ENCODE results near the gene SH2D4B. TPM values are rescaled to one million over a fixed set of nuclear protein-coding genes. Genes with fewer than 3 reads are reported as not detected.
A peak's percentile ranks its signal among the peaks of the same experiment; 100 is the strongest.

SH2D4B gene
- polyA plus RNA-seq, 3 donors from 2014 or later, result not detected

- Mint-ChIP-seq H3K27ac (no peak overlapping the region), H3K4me3 (no peak overlapping the region)
Measured at GRCh38 chr10:80582286-80582960, 44.7 kb downstream of the SH2D4B start.

DNA sequence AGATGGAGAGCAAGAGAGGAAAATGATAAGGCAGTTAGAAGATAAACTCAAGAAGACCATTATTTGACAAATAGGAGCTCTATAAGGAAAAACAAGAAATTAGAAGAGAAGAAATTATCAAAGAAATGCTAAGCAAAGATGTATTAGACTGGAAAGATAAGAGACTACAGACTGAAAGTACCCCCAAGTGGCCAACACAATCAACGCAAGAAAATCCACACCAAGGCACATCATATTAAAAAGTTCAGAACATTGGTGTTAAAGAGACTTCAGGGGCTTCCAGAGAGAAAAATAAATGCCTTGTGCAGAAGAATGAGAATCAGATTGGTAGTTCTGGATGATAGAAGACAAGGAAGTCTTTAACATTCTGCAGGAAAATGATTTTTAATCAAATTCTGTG is 46.0 kb downstream of the SH2D4B start:
- DNase-seq, result no peak
- Mint-ChIP-seq H3K36me3 (no peaks in the 10 kb centered on the region), H3K9me3 (peaks cover 0 to 2% (median 0%) of the 10 kb centered on the region in 6 donors), H3K27ac (no peak overlapping the region), H3K4me1 (peaks cover 0 to 17% of the 10 kb centered on the region in 2 donors), H3K27me3 (ENCODE audit: low read depth in 3 of 3) (peaks cover 0 to 2% (median 1%) of the 10 kb centered on the region in 3 donors), H3K4me3 (no peak overlapping the region)

More at GRCh38 chr10:80582286-80582960, 44.7 kb downstream of the SH2D4B start:
- H3K4me1 Mint-ChIP-seq, result peaks cover 0 to 17% of the 10 kb centered on the region in 2 donors
- peaks cover 0 to 2% (median 0%) of the 10 kb centered on the region in 6 donors for H3K9me3 Mint-ChIP-seq
- H3K36me3 Mint-ChIP-seq, result no peaks in the 10 kb centered on the region
- peaks cover 0 to 2% (median 1%) of the 10 kb centered on the region in 3 donors for H3K27me3 Mint-ChIP-seq (ENCODE audit: low read depth in 3 of 3)
- no peak for DNase-seq

- Mint-ChIP-seq H3K27ac (no peak overlapping the region), H3K9me3 (no peaks in the 10 kb centered on the region), H3K27me3 (ENCODE audit: low read depth in 3 of 3) (peaks cover 0 to 2% (median 2%) of the 10 kb centered on the region in 3 donors), H3K4me3 (no peak overlapping the region), H3K4me1 (peaks cover 0 to under 1% of the 10 kb centered on the region in 2 donors), H3K36me3 (no peaks in the 10 kb centered on the region)
- DNase-seq, result no peak
Measured at GRCh38 chr10:80585812-80586211, 48.1 kb downstream of the SH2D4B start.

DNA sequence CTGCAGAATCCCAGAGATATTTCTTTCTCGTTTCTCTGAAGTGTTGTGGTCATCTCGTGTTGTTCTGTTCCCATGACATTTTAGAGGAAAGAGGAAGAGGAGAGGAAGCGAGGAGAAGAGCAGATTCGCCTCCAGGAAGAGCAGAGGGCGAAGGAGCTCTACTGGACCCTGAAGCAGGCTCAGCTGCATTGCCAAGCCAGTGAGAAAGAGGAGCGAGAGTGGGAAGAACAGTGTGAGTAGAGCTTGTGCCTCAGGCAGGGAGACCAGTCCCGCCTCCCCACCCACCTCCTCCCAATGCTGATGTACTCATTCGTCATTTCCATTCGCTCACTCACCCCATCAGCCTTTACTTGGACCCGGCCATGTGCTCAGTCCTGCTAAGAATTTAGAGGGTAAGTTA is 50.8 kb downstream of the SH2D4B start:
- Mint-ChIP-seq H3K36me3 (no peaks in the 10 kb centered on the region), H3K9me3 (no peaks in the 10 kb centered on the region), H3K4me3 (no peak overlapping the region), H3K27me3 (ENCODE audit: low read depth in 3 of 3) (peaks cover 0 to 2% (median under 1%) of the 10 kb centered on the region in 3 donors), H3K27ac (no peak overlapping the region), H3K4me1 (no peaks in the 10 kb centered on the region)
- DNase-seq, result no peak

DNA sequence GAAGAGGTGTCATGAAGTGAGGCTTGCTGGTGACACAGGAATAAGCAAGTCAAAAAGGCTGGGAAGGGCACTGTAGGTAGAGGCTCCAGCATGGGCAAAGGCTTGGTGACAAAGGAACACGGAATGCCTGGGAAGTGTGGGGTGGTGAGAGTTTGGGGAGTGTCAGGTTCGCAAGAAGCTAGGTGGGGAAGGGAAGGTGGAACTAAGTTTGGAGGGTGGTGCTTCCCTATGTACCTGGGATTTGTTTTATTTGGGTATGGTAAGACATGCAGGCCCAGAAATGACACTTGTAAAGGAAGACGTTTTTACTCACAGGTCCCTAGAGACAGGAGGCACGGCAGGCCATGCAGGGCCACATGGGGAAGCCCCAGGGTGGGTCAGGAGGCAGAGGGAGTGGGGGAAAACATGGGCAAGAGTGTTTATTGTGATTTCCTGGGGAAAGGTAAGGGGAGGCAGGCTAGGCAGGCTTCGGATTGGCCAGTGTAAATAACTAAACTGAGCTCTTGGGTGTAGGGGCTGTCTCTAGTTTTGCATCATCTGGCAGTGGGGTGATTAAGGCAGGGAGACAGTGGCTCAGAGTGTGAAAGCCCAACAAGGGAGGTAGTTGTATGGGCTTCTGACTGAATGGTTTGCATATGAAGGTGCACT is 52.1 kb downstream of the SH2D4B start:
- H3K27me3 Mint-ChIP-seq (ENCODE audit: low read depth in 3 of 3), result peaks cover 0 to 4% (median 0%) of the 10 kb centered on the region in 3 donors
- DNase-seq, result no peak
- no peaks in the 10 kb centered on the region for H3K4me1 Mint-ChIP-seq
- no peak overlapping the region for H3K4me3 Mint-ChIP-seq
- H3K36me3 Mint-ChIP-seq, result no peaks in the 10 kb centered on the region
- H3K27ac Mint-ChIP-seq, result no peak overlapping the region
- H3K9me3 Mint-ChIP-seq, result no peaks in the 10 kb centered on the region

DNA sequence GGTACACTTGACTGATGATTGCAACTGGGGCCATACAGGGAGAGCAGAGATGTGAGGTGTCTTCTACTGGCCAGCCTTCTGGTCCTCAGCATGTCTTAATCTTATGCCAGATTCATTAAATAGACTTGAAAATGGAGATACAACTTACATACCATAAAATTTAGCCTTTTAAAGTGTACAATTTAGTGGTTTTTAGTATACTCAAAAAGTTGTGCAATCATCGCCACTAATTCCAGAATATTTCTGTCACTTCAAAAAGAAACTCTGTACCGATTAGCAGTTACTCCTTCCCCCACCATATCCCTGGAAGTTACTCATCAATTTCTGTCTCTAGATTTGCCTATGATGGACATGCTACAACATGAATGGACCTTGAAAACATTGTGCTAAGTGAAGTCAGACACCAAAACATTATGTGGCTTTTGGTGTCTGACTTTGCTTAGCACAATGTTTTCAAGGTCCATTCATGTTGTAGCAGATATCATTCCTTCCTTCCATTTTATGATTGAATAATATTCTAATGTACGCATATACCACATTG is 53.0 kb downstream of the SH2D4B start:
- Mint-ChIP-seq H3K4me1 (no peaks in the 10 kb centered on the region), H3K36me3 (no peaks in the 10 kb centered on the region), H3K27ac (no peak overlapping the region), H3K9me3 (no peaks in the 10 kb centered on the region), H3K27me3 (ENCODE audit: low read depth in 3 of 3) (peaks cover 0 to 4% (median 0%) of the 10 kb centered on the region in 3 donors), H3K4me3 (no peak overlapping the region)
- DNase-seq, result no peak

DNA sequence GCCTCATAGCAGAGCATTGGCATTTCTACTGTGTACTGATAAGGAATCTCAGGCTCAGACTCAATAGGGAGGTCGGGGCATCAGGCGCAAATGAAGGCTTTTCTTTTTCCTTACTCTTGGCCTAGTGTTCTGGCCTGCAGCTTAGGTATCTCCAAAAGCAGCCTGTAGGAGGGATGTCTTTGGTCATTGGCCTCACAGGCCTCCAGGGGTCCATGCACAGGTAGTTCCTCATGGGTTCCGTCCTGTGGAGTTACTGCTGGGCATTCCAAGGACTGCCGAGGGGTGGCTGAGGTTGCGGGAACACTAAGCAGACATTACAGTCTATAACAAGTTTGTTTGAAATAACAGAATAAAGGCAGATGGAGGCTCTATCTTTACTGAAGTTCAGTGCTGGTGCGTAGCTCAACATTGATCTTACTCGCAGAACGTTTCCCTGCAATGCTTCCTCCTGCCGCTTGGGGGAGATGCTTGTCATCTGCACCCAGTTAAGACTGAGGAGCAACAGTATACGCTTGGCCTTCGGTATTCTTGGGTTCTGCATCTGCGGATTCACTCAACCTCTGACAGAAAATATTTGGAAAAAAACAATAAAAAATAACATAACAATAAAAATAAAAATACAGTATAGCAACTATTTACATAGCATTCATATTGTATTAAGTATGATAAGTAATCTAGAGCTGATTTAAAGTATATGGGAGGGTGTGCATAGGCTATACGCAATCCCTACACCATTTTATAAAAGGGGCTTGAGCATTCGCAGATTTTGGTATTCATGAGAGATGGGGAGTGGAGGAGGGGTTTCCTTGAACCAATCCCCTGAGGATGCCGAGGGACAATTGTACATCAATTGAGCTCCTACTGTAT is 58.9 kb downstream of the SH2D4B start:
- Mint-ChIP-seq H3K27me3 (ENCODE audit: low read depth in 3 of 3) (peaks cover 0 to 2% (median 0%) of the 10 kb centered on the region in 3 donors), H3K4me1 (no peaks in the 10 kb centered on the region), H3K9me3 (no peaks in the 10 kb centered on the region), H3K36me3 (no peaks in the 10 kb centered on the region), H3K27ac (no peak overlapping the region), H3K4me3 (no peak overlapping the region)
- DNase-seq, result peak; percentile 22 to 34 (median 23)

- Mint-ChIP-seq H3K9me3 (no peaks in the 10 kb centered on the region), H3K27ac (no peak overlapping the region), H3K27me3 (ENCODE audit: low read depth in 3 of 3) (peaks cover 0 to 2% (median 2%) of the 10 kb centered on the region in 3 donors), H3K36me3 (no peaks in the 10 kb centered on the region), H3K4me3 (no peak overlapping the region), H3K4me1 (no peaks in the 10 kb centered on the region)
- no peak for DNase-seq
Measured at GRCh38 chr10:80598084-80598798, 60.5 kb downstream of the SH2D4B start.

DNA sequence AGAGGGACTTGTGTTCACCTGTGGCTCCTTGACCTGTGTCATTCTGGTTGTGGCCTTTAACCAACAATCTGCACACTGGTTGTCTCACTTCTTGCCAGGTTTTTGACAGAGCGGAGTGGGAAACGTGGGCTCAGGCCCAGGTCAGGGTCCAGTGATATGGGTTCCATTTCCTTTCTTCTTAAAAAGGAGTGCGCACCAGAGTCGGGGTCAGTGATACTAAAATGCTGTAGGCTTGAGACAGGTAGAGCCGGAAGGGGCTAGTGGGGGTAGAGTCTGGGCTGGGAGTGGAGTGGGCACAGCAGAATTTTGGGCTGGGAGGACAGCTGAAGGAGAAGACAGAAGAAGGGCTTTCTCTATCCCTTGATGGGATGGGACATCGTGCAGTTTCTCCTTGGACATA is 61.2 kb downstream of the SH2D4B start:
- H3K27me3 Mint-ChIP-seq (ENCODE audit: low read depth in 3 of 3), result peaks cover 0 to 2% (median 2%) of the 10 kb centered on the region in 3 donors
- H3K9me3 Mint-ChIP-seq, result no peaks in the 10 kb centered on the region
- DNase-seq, result no peak
- H3K4me1 Mint-ChIP-seq, result no peaks in the 10 kb centered on the region
- no peak overlapping the region for H3K27ac Mint-ChIP-seq
- H3K4me3 Mint-ChIP-seq, result no peak overlapping the region
- H3K36me3 Mint-ChIP-seq, result no peaks in the 10 kb centered on the region

GRCh38 chr10:80599424-80599847 is 61.7 kb downstream of the SH2D4B start:
- H3K4me1 Mint-ChIP-seq, result no peaks in the 10 kb centered on the region
- H3K36me3 Mint-ChIP-seq, result no peaks in the 10 kb centered on the region
- DNase-seq, result peak in 2 of 3 donors; percentile 6 to 9
- peaks cover 0 to 4% (median 0%) of the 10 kb centered on the region in 3 donors for H3K27me3 Mint-ChIP-seq (ENCODE audit: low read depth in 3 of 3)
- no peaks in the 10 kb centered on the region for H3K9me3 Mint-ChIP-seq
- no peak overlapping the region for H3K27ac Mint-ChIP-seq
- H3K4me3 Mint-ChIP-seq, result no peak overlapping the region

DNA sequence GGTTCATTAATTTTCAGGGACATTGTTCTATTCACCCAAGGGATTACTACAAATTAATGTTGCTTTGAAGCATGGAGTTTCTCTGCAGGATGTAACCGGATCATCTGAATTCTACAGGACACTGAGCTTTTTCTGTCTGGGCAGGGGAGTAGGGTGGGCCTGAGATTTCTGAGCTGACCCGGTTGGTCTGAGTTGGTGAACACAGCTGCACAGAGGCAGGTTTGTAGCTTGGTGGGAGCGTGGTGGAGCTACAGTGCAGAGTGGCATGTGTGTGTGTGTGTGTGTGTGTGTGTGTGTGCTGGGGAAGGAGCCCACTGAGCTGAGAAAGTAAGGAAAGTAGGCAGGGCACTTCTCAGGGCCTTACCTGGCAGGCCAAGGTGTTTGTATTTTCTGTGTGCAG is 62.6 kb downstream of the SH2D4B start:
- no peak overlapping the region for H3K27ac Mint-ChIP-seq
- no peak overlapping the region for H3K4me3 Mint-ChIP-seq

DNA sequence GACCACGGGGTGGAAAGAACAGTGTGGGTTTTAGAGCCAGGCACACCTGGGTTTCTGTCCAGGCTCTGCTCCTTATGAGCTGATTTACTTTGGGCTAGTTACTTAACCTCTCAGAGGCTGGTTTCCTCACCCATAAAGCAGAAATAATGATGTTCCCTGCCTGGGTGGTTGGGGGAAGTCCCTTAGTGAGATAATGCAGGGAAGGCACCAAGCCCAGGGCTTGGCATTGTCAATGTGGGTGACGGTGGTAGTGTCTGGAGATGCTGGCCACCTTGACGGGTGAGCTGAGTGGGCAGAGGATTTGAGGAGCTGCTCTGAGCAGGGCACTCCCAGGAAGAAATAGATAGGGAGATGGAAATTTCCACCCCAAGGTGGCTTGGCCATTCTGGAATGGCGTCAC is 65.2 kb downstream of the SH2D4B start:
- H3K27ac Mint-ChIP-seq, result no peak overlapping the region
- no peaks in the 10 kb centered on the region for H3K4me1 Mint-ChIP-seq
- no peaks in the 10 kb centered on the region for H3K36me3 Mint-ChIP-seq
- DNase-seq, result no peak
- H3K9me3 Mint-ChIP-seq, result no peaks in the 10 kb centered on the region
- peaks cover 0 to 4% (median 3%) of the 10 kb centered on the region in 3 donors for H3K27me3 Mint-ChIP-seq (ENCODE audit: low read depth in 3 of 3)
- no peak overlapping the region for H3K4me3 Mint-ChIP-seq

More for the DNA sequence above, 62.6 kb downstream of the SH2D4B start:
- H3K36me3 Mint-ChIP-seq, result no peaks in the 10 kb centered on the region
- H3K4me1 Mint-ChIP-seq, result no peaks in the 10 kb centered on the region
- H3K27me3 Mint-ChIP-seq (ENCODE audit: low read depth in 3 of 3), result peaks cover 0 to 4% (median 2%) of the 10 kb centered on the region in 3 donors
- H3K9me3 Mint-ChIP-seq, result no peaks in the 10 kb centered on the region
- no peak for DNase-seq

- no peaks in the 10 kb centered on the region for H3K9me3 Mint-ChIP-seq
- no peak overlapping the region for H3K4me3 Mint-ChIP-seq
- DNase-seq, result no peak
- H3K36me3 Mint-ChIP-seq, result no peaks in the 10 kb centered on the region
- H3K4me1 Mint-ChIP-seq, result no peaks in the 10 kb centered on the region
- peaks cover 0 to 4% (median 3%) of the 10 kb centered on the region in 3 donors for H3K27me3 Mint-ChIP-seq (ENCODE audit: low read depth in 3 of 3)
- H3K27ac Mint-ChIP-seq, result no peak overlapping the region
Measured at GRCh38 chr10:80603516-80603915, 65.8 kb downstream of the SH2D4B start.

Measured in immature natural killer cell (primary cell).